Embryonic facial prominence (tissue), 1 donor: ENCODE measurements around the gene HAUS8.

Experiments
- DNase-seq: peaks from one replicate; pipeline ENCODE4 v3.0.0-alpha.2; 2016; ENCODE audit errors: extremely low spot score

Gene HAUS8

DNA sequence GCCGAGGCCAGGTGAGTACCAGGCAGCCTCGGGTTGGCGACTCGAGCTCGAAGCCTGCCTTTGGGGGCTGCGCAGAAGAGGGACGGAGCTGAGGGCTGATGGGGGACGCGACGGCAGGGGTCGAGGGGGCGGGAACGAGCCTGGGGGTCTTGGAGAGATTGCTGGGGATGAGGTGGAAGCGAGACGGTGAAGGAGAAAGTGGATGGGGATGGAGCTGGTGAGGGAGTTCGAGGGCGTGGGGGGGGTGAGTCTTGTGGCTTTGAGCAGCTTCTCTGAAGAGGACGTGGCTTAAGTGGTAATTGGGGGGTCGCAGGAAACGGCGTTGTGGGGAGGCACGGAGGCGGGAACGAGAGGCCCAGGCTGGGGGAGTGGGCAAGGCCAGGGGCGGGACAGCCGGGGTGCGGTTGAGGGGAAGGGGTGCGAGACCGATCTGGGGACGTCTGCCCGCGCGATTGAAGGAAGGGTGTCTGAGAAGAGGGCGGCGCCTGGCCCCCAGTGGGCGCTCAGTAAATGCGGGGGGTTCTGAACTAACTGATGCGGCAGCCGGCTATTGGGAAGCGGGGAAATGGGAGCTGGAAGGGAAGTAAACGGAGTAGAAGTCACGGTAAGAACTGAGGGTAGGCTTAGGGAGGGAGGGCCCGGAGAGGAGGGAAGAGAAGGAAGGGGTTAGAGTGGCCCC lies 751 bp upstream of the HAUS8 start:
- DNase-seq: peak; percentile 41

DNA sequence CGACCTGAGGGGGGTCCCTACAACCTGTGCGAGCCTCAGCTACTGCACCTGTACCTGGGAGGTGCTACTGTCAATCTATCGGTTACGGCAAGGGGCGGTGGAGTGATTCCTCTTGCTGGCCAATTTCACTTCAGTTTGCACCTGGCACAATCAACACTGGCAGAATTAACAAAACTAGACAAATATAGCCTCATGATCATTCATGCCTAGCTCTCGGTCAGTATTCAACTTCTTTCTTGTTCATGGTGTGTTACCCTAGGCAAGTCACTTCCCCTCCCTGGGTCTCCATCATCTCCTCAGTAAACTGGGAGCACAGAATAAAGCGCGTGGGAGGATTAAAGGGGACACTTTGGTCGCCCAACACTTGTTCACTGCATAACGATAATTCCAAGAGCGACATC lies 618 bp downstream of the HAUS8 start:
- DNase-seq: no peak

DNA sequence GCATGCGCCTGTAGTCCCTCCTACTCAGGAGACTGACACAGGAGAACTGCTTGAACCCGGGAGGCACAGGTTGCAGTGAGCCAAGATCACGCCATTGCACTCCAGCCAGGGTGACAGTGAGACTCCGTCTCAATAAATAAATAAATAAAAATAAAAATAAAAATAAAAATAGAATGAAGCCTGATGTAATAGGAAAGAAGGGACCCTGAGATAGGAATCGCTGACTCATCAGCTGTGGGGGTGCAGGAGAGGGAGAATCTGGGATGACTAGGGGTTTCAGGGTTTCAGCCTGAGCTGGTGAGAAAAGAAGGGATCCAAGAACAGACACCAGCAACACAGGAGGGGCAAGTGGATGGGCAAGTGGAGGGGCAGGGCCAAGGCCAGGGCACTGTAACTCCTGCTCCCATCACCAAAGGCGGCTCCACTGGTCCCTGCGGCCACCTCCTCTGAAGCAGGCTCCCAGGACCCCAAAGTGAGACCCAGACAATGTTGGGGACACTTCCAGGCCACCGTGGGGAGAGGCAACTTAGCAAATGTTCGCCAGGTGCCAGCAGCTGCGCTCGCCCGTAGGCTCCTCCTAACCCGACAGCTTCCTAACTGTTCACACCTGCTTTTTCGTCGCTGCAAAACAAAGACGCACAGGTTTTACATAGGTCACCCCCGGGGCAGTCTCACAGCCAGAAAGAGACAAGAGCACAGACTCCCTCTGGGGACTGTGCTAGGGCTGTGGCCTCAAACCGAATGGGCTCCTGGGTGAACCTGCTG lies 1.2 kb downstream of the HAUS8 start:
- no peak for DNase-seq

DNA sequence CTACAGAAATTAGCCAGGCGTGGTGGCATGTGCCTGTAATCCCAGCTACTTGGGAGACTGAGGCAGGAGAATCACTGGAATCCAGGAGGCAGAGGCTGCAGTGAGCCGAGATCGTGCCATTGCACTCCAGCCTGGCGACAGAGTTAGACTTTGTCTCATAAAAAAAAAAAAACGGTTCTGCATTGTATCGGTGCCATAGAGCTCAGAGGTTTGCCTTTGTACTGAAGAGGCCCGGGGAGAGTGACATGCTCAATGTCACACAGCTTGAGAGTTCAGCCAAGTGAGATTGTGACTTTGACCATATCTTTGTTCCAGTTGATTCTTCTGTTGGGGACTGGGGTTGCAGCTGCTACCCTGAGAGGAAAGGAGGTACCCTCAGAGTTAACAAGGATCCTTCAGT lies 4.3 kb downstream of the HAUS8 start:
- DNase-seq: no peak

DNA sequence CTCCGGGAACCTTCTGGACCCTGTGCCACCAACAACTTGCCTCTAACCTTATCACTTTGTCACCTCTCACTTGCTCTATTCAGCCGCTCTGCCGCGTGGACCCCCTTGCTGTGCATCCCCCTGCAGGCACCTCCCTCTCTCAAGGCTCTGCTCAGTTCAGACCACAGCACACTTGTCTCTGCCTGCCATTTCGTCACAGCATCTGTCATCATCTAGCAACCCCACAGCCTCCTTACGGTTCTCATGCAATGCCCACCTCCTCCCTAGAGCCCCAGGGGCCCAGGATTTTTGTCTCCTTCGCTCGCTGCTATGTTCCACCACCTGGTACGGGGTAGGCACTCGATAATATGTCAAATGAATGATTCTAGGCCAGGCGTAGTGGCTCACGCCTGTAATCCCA lies 4.8 kb downstream of the HAUS8 start:
- no peak for DNase-seq

DNA sequence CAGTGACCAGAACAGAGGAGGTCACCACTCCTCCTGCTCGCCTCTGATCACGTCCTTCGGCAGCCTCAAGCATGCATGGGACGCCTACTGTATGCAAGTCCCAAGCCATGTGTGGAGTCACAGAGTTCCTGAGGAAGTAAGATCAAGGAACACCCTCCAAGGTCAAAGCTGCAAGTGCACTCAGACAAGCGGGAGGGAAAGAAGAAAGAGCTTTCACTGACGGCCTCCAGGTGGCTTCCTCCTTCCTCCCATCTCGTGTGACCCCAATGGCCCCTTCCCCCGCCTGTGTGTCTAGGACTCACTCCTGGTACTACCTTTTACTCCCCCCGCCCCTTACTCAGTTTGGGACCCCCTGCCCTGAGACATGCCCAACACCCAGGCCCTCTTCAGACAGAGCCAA lies 6.1 kb downstream of the HAUS8 start:
- no peak for DNase-seq

DNA sequence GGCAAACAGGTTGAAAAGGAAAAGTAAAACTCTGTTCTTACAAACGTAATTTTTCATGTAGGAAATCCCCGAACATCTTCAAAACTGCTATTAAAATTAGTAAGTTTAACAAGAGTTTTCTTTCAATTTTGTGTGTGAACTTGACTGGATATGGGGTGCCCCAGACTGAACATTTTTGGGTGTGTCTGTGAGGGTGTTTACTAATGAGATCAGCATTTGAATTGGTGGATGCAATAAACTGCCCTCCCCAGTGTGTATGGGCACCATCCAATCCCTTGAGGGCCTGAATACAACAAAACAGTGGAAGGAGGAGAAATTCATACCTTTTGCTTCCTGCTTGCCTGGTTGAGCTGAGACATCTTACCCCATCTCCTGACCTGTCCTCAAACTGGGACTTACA lies 11.8 kb downstream of the HAUS8 start:
- no peak for DNase-seq

DNA sequence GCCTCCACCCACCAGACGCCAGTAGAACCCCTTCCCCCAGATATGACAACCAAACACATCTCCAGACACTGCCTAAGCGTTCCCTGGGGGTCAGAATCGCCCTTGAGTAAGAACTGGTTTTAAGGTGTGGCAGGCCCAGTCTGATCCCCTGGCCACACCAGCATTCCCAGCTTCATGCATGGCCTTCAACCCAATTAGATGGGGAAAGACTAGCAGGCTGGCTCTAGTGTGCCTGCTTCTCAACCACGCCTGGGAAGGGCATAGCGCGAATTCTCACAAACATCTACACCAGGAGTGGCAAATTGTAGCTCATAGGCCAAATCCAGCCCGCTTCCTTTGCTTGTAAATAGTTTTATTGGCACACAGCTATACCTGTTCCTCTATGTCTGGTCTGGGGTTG lies 13.6 kb downstream of the HAUS8 start:
- no peak for DNase-seq

DNA sequence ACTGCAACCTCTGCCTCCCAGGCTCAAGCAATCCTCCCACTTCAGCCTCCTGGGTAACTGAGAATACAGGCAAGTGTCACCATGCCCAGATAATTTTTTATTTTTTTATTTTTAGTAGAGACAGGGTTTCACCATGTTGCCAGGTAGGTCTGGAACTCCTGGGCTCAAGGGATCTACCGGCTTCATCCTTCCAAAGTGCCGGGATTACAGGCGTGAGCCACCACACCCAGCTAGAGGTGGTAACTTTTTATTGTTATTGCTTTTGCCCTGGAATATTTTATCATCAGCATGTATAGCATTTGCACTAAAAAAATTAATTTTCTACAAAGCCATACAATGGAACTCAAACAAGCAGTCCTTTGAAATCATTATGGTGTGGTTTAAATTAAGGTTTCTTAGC lies 14.0 kb downstream of the HAUS8 start:
- DNase-seq: no peak

DNA sequence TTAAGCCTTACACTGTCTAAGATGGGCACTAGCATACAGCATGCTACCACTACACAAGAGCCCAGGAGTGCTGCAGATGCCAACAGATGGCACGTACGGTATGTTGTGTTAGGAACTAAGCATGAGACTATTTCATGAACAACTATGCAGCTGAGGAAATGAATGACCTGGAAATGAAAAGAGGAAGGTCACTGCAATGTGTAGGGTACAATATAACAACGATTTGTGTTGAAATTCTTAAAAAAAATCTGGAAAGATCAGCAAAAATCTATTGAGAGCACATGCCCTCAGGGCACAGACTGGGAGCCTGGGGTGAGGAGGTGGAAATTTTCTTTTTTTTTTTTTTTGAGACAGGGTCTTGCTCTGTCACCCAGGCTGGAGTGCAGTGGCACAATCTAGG lies 14.4 kb downstream of the HAUS8 start:
- no peak for DNase-seq

DNA sequence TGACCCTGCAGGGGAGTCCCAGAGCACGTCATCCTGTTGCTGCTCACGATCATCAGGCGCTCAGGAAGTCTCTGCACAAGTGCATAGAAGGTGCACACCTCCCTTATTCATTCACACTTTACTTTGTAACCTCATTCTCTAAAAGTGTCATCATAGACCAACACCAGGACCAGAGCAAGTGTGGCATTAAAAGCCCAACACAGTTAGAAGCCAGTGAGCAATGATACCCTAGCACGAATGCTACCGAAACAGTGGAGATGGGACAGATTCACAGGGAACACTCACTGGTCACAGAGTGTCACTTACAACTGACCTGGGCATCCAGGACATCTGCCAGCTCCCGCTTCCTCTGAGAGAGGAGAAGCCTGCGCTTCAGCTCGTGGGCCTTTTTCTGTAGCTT lies 17.0 kb downstream of the HAUS8 start:
- DNase-seq: no peak

DNA sequence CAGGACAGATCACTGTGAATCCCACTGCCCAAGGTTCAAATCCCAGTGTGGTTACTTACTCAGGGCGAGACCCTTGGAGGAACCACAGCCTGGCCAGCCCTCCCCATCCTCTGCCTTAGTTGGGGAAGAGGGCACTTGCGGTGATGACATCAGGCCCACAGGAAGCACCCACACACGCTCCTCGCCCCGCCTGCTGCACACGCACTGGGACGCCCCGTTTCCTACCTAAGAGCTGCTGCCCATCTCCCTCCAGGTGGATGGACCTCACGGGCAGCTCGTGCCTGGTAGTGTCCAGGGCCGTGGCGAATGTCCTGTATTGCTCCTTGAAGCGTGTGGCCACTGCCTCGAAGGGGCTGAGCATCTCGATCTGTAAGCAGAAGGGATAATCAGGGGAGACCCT lies 19.6 kb downstream of the HAUS8 start:
- no peak for DNase-seq

DNA sequence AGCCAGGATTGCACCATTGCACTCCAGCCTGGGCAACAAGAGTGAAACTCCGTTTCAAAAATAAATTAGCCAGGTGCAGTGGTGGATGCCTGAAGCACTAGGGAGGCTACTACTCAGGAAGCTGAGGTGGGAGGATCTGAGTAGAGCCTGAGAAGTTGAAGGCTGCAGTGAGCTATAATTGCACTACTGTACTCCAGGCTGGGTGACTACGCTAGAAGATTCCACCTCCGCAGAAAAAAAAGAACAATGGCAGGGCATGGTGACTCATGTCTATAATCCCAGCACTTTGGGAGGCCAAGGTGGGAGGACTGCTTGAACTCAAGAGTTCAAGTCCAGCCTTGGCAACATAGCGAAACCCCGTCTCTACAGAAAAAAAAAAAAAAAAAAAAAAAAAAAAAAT lies 20.5 kb downstream of the HAUS8 start:
- no peak for DNase-seq

DNA sequence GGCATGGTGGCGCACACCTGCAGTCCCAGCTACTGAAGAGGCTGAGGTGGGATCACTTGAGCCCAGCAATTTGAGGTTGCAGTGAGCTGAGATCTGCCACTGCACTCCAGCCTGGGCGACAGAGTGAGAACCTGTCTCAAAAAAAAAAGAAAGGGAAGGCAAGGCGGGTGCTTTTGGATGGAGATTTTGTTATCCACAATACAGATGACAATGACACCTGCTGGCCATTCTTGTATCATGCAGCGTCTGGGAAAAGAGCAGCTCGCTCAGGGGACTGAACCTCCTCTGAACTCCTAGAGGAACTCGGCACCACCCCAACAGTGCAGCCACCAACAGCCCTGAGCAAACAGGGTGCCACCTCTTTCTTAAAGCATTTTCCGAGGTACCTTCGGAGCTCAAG lies 22.8 kb downstream of the HAUS8 start:
- peak; percentile 30 for DNase-seq

DNA sequence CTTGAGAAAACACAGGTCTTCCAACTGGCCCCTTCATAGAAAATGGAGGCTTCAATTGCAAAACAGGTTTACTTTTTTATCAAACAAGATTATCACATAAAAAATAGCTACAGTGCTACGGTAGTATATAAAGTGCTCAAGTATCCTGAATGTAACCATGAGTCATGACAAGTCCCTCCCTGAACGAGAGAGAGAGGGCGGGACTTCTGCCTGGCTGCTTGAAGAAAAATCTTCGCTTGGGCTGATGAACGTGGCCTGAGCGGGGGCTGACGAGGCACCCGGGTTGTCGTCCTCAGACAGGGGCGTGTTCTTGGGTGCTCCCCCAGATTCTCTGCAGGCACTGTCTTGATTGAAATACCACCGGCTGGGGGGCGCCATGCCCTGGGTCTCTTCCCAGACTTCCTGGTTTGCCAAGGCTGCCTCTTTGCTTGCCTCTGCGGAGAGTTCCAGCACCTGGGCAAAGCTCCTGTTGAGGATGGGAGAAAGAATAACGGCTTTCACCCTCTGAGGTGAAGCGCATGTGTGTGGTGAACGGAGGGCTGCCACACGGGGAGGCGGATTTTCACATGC lies 25.5 kb downstream of the HAUS8 start:
- DNase-seq: no peak

DNA sequence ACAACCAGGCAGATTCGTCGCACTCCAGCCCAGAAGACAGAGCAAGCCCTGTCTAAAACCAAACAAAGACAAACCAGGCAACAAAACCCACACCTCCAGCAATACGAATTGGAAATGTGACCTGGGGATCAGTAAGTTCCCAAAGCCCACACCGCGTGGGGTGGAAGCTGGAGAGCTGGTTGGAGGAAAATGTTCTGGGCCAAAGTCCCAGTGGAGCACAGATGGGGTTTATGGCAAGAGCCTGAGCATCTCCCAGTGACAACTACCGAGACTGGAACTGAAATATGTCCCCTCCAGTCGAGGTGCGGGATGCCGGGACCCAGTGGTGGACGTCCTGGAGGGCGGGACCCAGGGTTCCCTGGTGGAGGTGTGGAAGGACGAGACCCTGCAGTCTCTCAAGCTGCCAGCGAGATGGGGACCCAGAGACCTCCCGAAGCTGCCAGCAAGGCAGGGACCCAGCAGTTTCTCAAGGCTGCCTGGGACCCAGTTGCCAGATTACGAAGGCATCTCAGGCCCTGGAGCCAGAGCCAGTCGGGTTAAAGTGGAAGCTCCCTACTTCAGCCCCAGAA lies 26.3 kb downstream of the HAUS8 start:
- no peak for DNase-seq

DNA sequence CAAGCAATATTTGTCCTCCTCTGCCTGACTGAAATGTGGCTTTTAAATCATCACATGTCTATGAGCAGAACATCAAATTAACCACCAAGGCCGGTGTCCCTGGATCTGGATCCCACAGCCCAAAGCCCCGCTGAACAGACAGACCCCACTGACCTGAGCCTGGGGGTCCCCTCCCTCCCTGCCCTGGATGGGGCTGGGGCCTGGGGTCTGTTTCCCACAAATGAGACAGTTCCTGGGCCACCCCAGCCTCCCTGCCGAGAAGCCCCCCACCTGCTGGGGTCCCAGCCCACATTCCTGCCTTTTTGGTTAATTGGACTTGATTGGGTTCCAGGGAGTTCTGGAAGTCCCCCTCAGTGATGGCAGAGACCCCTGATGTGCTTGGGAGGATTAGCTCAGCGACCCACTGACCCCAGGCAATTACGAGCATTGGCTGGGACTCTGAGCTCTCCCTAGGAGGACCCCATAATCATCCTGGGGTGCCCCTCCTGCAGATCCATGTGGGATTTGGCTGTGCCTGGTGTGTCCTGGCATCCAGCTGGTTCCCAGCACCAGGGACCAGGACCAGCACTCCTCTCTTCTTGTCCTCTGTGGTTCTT lies 29.2 kb downstream of the HAUS8 start:
- no peak for DNase-seq

DNA sequence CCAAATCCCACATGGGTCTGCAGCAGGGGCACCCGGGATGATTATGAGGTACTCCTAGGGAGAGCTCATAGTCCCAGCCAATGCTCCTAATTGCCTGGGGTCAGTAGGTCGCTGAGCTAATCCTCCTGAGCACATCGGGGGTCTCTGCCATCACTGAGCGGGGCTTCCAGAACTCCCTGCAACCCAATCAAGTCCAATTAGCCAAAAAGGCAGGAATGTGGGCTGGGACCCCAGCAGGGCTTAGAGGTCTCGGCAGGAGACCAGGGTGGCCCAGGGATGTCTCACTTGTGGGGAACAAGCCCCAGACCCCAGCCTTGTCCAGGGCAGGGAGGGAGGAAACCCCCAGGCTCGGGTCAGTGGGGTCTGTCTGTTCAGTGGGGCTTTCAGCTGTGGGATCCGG lies 31.5 kb downstream of the HAUS8 start:
- no peak for DNase-seq

DNA sequence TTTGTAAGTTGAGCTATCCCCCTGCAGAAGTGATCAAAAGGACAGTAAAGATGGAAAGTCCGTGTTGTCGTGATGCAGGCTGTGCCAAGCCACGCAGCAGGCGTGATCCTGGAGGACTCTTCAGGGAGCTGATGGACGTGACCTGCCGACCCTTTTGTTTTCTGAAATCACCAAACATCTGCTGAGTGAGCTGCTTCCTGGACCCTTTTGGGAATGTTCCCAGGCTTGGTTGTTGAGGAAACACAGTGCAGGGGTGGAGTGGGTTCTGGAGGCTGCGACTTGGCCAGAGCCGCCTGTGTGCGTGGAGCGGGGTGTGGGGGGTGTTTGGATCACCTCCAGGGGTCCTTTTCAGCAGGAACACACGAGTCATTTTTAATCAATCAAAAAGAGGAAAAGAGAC lies 33.3 kb downstream of the HAUS8 start:
- no peak for DNase-seq

DNA sequence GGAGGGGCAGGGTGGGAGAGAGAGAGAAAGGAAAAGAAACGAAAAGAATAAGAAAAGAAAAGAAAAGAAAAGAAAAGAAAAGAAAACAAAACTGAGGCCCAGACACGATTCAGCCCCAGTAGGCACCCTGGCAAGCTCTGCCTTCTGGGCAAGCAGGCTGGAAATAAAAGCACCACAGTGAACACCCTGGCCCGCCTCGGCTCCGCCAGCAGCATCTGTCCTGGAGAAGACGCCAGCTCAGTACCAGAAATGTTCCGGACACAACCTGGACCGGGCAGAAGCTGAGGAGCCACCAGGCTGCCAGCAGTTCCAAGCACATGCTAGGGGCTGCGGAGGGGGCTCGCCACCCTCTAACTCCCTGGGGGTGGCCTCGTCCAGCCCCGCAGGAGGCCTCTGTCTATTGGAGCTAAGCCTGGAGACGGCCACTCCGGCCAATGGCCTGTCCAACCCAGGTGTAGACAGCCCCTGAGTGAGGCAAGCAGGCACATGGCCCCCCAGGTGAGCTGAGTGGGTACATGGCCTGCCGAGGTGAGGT lies 37.2 kb downstream of the HAUS8 start:
- DNase-seq: no peak

DNA sequence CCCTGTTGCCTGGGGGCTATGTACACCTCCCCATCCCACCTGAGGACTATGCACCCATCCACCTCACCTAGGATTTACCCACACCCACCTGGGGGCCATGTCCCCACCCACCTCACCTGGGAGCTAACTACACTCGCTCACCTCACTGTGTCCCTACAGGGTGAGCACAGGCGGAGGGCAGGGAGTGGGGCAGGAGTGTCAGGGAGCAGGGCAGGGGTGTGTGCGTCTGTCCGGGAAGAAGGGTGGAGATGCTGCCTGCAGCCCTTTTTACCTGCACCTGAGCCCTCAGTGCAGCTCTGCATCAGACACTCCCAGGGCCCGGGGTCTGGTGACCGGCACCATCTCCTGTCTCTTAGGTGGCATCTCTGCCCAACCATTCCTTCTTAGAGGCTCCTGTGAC lies 38.1 kb downstream of the HAUS8 start:
- DNase-seq: no peak

DNA sequence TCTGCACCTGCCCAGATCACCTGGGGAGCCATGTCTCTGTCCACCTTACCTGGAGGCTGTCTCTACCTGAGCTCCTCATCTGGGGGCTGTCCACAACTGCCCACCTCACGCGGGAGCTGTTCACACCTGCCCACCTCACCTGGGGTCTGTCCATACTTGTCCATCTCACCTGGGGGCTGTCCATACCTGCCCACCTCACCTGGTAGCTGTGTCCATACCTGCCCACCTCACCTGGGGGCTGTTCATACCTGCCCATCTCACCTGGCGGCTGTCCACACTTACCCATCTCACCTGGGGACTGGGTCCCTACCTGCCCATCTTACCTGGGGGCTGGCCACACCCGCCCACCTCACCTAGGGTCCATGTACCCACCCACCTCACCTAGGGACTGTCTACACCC lies 38.6 kb downstream of the HAUS8 start:
- no peak for DNase-seq
